Fibroblast of peridontal ligament (primary cell): ENCODE data around the gene PRKAR2A.
A peak's percentile ranks its signal among the peaks of the same experiment; 100 is the strongest.
"Not testable (repeated sequence)": the region's sequence is repeated elsewhere in the genome, so short reads cannot be mapped to it uniquely, and the experiment has no call there.

ENCODE experiments used
- DNase-seq: peaks from one replicate; pipeline ENCODE4 v3.0.0-alpha.2; 2010; ENCODE audit errors: extremely low read depth

Gene PRKAR2A

DNA sequence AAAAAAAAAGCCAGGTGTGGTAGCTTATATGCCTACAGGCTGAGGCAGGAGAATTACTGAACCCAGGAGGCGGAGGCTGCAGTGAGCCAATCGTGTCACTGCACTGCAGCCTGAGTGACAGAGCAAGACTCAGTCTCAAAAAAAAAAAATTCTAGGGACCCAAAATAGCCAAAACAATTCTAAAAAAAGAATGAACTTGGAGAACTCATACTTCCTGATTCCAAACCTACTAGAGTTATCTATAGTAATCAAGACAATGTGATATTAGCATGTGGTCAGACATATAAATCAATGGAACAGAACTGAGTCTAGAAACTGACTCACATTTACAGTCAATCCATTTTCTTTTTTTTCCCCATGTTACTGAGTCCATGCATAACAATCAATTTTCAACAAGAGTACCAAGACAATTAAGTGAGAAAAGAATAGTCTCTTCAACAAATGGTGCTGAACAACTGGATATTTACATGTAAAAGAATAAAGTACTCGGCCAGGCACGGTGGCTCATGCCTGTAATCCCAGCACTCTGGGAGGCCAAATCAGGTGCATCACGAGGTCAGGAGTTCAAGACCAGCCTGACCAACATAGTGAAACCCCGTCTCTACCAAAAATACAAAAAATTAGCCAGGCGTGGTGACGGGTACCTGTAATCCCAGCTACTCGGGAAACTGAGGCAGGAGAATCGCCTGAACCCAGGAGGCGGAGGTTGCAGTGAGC, 11.9 kb downstream of the PRKAR2A start:
- no peak for DNase-seq

DNA sequence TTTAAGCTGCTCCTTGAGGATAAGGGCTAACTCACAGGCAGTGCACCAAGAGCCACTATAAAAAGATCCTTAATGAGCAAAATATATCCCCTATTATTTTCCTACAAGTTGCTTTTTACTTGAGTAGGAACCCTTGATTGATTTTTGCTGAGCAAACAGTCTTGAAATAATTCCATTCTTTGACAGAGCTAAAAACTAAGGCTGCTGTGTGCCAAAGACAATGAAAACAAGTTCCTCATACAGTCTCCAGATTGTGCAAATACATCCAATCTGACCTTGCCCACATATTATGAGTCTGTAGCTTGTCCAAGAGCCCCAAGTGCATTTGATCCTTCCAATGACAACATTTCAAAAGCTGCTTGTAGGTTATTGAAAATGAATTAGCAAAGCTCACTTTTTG, 15.0 kb downstream of the PRKAR2A start:
- peak; percentile 68 for DNase-seq

- peak; percentile 26 for DNase-seq
Observed at GRCh38 chr3:48830715-48831114, 17.0 kb downstream of the PRKAR2A start.

GRCh38 chr3:48829525-48829924, 18.1 kb downstream of the PRKAR2A start:
- not testable (repeated sequence) for DNase-seq

DNA sequence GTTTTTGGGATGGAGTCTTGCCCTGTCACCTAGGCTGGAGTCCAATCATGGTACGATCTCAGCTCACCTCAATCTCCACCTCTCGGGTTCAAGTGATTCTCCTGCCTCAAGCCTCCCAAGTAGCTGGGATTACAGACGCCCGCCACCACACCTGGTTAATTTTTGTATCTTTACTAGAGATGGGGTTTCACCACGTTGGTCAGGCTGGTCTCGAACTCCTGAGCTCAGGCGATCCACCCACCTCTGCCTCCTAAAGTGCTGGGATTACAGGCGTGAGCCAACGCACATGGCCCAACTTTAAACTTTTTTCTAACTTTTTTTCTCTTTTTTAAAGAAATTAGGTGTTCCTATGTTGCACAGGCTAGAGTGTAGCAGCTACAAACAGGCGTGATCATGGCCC, 19.8 kb downstream of the PRKAR2A start:
- DNase-seq, result not testable (repeated sequence)

DNA sequence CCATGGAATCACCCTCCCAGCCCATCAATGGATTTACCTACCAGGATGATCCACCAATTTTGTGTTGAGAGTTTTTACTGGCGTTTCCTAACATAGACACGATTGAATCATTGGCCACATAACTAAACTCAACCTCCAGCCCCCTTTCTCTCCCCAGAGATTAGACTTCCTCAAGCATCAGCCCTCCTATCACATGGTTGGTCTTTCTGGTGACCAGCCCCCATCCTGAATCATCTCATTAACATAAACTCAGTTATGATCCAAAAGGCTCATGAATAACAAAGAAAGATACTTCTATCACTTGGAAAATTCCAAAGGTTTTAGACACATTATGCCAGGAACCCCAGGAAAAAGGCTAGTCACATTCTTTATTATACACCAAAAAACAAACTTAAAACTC, 21.2 kb downstream of the PRKAR2A start:
- DNase-seq, result peak; percentile 98

DNA sequence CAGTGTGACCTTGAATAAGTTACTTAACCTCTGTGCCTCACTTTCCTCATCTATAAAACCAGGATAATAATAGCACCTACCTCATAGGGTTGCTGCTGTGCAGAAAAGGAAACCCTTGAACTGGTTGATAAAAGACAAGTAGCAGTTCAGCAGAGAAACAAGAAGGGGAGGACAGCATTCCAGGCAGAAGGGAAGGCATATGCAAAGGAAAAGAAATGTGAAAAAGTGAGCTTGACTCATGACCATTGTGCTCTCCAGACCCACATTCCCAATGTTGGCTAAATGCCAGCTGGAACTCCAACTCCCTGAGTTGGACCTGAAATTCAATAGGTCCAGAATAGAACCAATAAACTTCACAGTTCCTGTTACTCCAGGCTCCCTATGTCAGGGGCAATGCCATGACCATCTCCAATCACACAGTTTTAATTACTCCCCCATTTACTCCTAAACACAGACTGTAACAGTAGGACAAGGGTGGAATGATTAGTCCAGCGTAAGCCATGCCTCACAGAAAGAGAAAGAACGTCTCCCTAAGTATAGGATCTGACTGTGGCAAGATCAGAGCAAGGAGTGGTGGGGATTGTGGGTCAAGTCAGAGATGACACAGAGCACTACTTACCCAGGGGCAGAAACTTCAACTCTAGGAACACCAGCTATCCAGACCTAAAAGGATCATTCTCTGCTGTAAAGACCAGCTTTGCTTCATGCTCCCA, 26.9 kb downstream of the PRKAR2A start:
- peak; percentile 85 for DNase-seq

GRCh38 chr3:48819234-48820221, 28.1 kb downstream of the PRKAR2A start:
- DNase-seq, result no peak

- no peak for DNase-seq
Observed at GRCh38 chr3:48811524-48811923, 36.1 kb downstream of the PRKAR2A start.

- no peak for DNase-seq
Observed at GRCh38 chr3:48804930-48805329, 42.7 kb downstream of the PRKAR2A start.

- not testable (repeated sequence) for DNase-seq
Observed at GRCh38 chr3:48800831-48801230, 46.8 kb downstream of the PRKAR2A start.

DNA sequence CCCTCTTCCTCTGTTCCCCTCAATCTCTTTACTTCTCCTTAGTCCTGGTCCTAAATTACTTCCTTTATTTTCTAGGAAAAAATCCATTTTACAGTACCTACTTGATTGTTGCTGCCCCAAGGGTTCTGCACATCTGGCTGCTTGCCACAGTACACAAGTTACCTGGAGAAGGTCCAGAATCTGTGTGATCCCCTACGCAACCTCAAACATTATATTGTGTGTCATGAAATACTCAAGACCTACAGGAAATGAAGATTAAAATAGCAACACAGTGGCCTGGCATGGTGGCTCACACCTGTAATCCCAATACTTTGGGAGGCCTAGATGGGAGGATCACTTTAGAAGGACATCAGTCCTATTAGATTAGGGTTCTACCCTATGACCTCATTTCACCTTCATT, 48.7 kb downstream of the PRKAR2A start:
- no peak for DNase-seq

DNA sequence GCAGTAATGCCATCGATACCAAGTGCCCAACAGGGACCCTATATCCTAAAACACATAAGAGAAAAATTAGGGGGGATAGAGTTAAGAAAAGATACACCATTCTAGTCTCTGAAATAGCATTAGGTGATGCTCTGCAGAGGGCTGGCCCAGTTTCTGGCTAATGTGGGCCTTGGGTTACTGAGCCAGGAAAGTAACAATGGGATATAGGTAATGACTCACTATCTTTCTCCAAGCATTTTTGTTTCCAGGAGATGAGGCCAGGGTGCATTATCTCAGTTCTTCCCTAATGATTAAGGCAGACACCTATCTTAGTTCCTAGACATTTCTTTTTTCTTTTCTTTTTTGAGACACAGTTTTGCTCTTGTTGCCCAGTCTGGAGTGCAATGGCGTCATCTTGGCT, 50.0 kb downstream of the PRKAR2A start:
- DNase-seq, result no peak

GRCh38 chr3:48795997-48796732, 51.5 kb downstream of the PRKAR2A start:
- no peak for DNase-seq

DNA sequence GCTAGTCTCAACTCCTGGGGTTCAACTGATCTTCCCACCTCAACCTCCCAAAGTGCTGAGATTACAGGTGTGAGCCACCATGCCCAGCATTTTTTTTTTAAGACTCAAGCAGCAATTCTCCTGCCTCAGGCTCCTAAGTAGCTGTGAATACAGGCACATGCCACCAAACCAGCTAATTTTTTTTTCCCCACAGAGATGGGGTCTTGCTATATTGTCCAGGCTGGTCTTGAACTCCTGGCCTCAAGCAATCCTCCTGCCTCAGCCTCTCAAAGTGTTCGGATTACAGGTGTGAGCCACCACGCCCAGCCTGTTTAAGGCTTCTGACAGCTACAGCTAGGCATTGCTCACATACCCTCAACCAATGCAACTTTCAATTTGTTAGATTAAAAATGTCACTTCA, 54.2 kb downstream of the PRKAR2A start:
- DNase-seq, result not testable (repeated sequence)

DNA sequence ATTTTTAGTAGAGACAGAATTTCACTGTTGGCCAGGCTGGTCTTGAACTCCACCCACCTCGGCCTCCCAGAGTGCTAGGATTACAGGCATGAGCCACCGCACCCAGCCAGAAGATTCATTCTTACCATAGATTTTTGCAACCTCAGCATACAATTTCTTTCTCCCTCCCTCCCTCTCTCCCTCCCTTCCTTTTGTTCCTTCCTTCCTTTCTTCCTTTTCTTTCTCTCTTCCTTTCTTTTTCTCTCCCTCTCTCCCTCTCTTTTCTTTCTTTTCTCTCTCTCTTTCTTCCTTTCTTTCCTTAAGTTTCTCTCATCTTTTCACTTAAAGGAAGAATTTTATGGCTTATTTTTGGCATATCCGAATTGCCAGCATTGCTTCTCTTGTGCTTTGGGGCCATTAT, 58.0 kb downstream of the PRKAR2A start:
- DNase-seq, result no peak

GRCh38 chr3:48788544-48789162, 59.0 kb downstream of the PRKAR2A start:
- DNase-seq, result no peak

GRCh38 chr3:48784426-48785120, 63.1 kb downstream of the PRKAR2A start:
- peak; percentile 57 for DNase-seq

DNA sequence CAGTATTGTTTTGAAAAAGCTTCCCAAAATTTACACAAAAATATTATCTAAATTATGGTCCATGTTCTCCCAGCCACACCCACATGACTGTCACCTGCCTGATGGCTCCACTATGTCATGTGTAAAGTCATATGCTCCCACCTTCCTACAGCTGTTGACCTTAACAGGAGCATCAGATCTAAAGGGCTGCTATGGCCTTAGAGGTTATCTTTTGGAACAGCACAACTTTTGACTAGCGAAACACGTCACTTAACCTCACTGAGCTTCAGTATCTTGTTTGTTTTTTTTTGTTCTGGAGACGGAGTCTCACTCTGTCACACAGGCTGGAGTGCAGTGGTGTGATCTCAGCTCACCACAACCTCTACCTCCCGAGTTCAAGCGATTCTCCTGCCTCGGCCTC, 64.4 kb downstream of the PRKAR2A start:
- DNase-seq, result no peak

DNA sequence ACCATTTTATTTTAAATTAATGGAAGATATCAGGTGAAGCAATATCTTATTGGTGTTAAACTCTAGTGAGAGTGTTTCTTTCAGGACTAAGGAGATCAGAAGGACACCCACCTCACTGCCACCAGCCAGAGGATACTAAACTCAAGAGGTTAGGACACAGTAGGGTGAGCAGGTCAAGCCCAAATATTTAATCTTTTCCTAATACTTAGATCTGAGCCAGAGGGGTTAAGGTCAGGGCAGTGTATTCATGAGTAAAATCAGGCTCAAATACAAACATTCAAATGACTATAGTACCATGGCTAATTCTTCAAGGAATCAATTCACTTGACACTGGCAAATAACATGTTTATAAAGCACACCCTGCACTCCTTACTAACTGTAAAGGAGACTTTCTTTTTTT, 65.6 kb downstream of the PRKAR2A start:
- no peak for DNase-seq
